Right atrium auricular region (tissue), 2 donors: Measurements from ENCODE around the gene TMEM240. TPM values are rescaled to one million over a fixed set of nuclear protein-coding genes. Genes with fewer than 3 reads are reported as not detected.

Experiments used
- DNase-seq: peaks from one replicate; pipeline ENCODE4 v3.0.0-alpha.2; 2019; ENCODE audit warnings: low spot score
- H3K27ac ChIP-seq, 2 donors: fragments of 200-600 bp; sonication (generic); 1 replicate in 1 of 2; 2 replicates in 1 of 2; pipeline ENCODE4 v1.5.1; 2016 to 2019
- H3K27me3 ChIP-seq, 2 donors: fragments of 200-600 bp; sonication (generic); one replicate each; pipeline versions ENCODE4 v1.5.1 to v1.6.0; 2017 to 2019
- H3K36me3 ChIP-seq: fragments of 200-600 bp; sonication (generic); one replicate; pipeline ENCODE4 v1.5.1; 2016
- H3K4me1 ChIP-seq, 2 donors: fragments of 200-600 bp; sonication (generic); one replicate each; pipeline versions ENCODE4 v1.5.1 to v1.6.0; 2017 to 2019
- H3K4me3 ChIP-seq, 2 donors: fragments of 200-600 bp; sonication (generic); 1 replicate in 1 of 2; 2 replicates in 1 of 2; pipeline ENCODE4 v1.5.1; 2017 to 2019; ENCODE audit warnings: mild to moderate bottlenecking in 1 of 2, moderate library complexity in 1 of 2
- H3K9me3 ChIP-seq, 2 donors: fragments of 200-600 bp; sonication (generic); one replicate each; pipeline ENCODE4 v1.5.1; 2019
- CTCF ChIP-seq, 2 donors: fragments of 200-600 bp; sonication (generic); IDR thresholded peaks; one replicate each; pipeline ENCODE4 v1.5.1; 2019; ENCODE audit warnings: antibody characterized with exemption in 2 of 2
- total RNA-seq, 2 donors: library from RNA; depleted of rRNA; stranded (reverse); fragments of >200 nt; gene quantifications; one replicate each; pipeline ENCODE4 v1.1.0, GENCODE V29; 2016

The TMEM240 gene
- total RNA-seq, 2 donors from 2014 or later, result 1.4 to 2.8 TPM

GRCh38 chr1:1554926-1555915, 14.8 kb upstream of the TMEM240 start:
- Histone ChIP-seq H3K27me3 (no peaks in the 10 kb centered on the region), H3K36me3 (peaks cover 2% of the 10 kb centered on the region), H3K4me1 (peaks cover 0 to 19% of the 10 kb centered on the region in 2 donors), H3K9me3 (no peaks in the 10 kb centered on the region), H3K4me3 (no peak overlapping the region), H3K27ac (no peak overlapping the region)
- no peak for DNase-seq
- no peak for TF ChIP-seq CTCF (IDR thresholded peaks at IDR 0.05)

GRCh38 chr1:1554550-1554925, 14.1 kb upstream of the TMEM240 start:
- H3K4me1 ChIP-seq, result peaks cover 0 to 21% of the 10 kb centered on the region in 2 donors
- no peak for DNase-seq
- H3K4me3 ChIP-seq, result no peak overlapping the region
- H3K27me3 ChIP-seq, result no peaks in the 10 kb centered on the region
- H3K27ac ChIP-seq, result no peak overlapping the region
- H3K9me3 ChIP-seq, result no peaks in the 10 kb centered on the region
- H3K36me3 ChIP-seq, result no peaks in the 10 kb centered on the region
- no peak for TF ChIP-seq CTCF (IDR thresholded peaks at IDR 0.05)

GRCh38 chr1:1553821-1554494, 13.5 kb upstream of the TMEM240 start:
- Histone ChIP-seq H3K27me3 (no peaks in the 10 kb centered on the region), H3K4me1 (peaks cover 0 to 21% of the 10 kb centered on the region in 2 donors), H3K27ac (no peak overlapping the region), H3K36me3 (no peaks in the 10 kb centered on the region), H3K4me3 (no peak overlapping the region), H3K9me3 (no peaks in the 10 kb centered on the region)
- DNase-seq, result no peak
- no peak for TF ChIP-seq CTCF (IDR thresholded peaks at IDR 0.05)

GRCh38 chr1:1552263-1552639, 11.8 kb upstream of the TMEM240 start:
- H3K4me1 ChIP-seq, result peaks cover 0 to 21% of the 10 kb centered on the region in 2 donors
- no peak for DNase-seq
- H3K36me3 ChIP-seq, result no peaks in the 10 kb centered on the region
- H3K9me3 ChIP-seq, result no peaks in the 10 kb centered on the region
- no peak overlapping the region for H3K4me3 ChIP-seq
- TF ChIP-seq CTCF (IDR thresholded peaks at IDR 0.05), result no peak
- H3K27ac ChIP-seq, result no peak overlapping the region
- no peaks in the 10 kb centered on the region for H3K27me3 ChIP-seq

- peaks cover 0 to 21% of the 10 kb centered on the region in 2 donors for H3K4me1 ChIP-seq
- no peaks in the 10 kb centered on the region for H3K9me3 ChIP-seq
- H3K4me3 ChIP-seq, result no peak overlapping the region
- TF ChIP-seq CTCF (IDR thresholded peaks at IDR 0.05), result no peak
- no peaks in the 10 kb centered on the region for H3K27me3 ChIP-seq
- no peak overlapping the region for H3K27ac ChIP-seq
- no peak for DNase-seq
- no peaks in the 10 kb centered on the region for H3K36me3 ChIP-seq
These were observed 11.3 kb upstream of the TMEM240 start for GRCh38 chr1:1551524-1552262.
